ENCODE data around the gene SIK3.

SIK3 gene

DNA sequence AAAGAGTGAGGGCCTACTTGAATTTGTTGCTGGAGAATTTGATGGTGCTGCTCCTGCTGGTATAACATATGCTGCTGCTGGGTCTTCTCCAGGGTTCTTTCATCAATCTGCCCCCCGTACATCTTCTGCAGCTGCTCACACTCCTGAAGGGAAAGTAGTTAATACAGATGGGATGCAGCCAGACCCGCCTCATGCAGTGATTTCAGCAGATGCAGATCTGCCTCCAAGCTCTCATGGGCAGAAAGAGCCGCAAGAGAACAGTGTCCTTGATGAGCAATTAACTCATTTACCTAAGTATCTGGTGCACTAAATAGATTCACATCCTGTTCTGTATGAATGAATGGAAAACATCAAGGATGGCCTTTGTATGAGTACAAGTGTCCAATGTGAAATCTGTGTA lies 236.0 kb downstream of the SIK3 start:
- no peak for DNase-seq

- DNase-seq, result no peak
These were observed 236.7 kb downstream of the SIK3 start for GRCh38 chr11:116861539-116861938.

DNA sequence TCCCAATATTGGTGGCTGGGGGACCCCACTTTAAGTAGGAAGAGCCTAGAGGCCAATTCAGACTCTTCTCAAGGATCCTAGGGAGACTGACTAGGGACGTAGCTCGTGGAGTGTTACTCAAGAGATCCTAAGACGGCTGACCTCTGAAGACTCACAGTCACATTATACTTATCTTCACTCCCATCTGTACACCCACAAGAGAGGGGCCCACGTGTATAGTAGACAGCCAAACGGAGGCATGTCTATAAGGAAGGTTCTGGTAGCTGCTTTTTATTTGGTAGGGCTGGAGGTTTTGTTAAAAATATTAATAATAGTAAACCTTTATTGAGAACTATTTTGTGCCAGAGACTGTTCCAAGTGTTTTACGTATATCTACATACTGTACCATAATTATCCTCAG lies 237.9 kb downstream of the SIK3 start:
- DNase-seq, result no peak

DNA sequence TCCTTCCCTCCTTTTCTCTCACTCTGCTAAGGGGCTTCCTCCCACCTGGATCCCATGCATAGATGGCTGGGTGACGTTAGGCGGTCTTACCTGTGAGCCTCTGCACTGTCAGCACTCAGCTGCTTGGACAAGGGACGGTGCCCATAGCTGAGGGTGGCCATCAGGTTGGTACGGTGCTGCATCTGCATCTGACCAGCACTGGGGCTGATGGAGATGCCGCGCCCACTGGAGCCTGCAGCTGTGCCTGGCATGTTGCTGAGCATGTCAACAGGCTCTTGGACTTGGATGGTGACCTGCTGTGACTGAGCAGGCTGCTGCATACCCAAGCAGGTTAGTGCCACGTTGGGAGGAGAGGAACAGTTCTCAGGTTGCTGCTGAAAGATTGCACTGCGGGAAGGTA lies 239.1 kb downstream of the SIK3 start:
- no peak for DNase-seq

- no peak for DNase-seq
These were observed 240.3 kb downstream of the SIK3 start for GRCh38 chr11:116857936-116858335.

- no peak for DNase-seq
These were observed 240.9 kb downstream of the SIK3 start for GRCh38 chr11:116857316-116857715.

DNA sequence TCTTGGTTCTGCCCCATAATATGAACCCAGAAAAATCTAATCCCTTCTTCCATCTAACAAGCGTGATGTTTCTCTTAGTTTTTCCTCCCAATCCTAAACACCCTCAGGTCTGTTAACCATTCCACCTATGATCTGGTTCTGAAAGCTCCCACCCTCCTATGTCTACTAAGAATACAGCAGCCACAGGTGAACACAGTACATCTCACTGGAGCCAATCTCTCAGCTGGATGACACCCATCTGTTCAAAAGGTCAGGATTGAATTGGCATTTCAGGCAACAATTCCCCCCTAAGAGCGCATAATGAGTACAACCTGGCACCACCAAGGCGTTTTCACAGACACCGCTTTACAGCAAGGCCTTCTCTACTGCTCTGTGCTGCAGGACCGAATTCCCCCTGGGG lies 241.8 kb downstream of the SIK3 start:
- DNase-seq, result no peak

GRCh38 chr11:116855413-116855812 lies 242.8 kb downstream of the SIK3 start:
- DNase-seq, result no peak

DNA sequence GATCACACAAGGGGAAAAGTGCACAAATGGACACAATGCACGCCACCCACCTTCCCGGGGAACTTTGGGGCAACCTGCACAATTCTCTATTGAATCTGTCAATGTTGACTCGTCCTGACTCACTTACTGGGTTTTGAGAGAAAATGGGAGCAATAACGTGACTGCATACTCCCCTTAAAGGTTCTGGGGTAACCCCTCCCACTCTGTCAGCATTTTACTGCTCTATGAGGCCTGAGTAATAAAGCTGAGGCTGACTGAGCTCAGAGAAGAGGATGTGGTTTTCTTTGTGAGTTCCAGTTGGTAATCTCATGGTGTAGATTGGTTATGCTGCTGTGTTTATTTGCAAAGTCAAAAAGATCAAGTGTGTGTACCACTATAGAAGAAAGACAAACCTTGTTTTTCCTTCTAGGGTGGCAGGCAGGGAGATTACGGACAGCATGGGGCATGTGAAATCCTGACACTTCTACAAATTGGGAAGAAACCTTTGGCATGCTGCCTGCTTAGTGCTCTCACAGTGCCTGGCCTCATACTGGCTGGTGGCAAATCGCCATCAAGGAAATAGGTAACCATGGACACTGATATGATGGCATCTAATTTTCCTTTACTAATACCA lies 244.7 kb downstream of the SIK3 start:
- DNase-seq, result peak; percentile 82 to 95 (median 87)

DNA sequence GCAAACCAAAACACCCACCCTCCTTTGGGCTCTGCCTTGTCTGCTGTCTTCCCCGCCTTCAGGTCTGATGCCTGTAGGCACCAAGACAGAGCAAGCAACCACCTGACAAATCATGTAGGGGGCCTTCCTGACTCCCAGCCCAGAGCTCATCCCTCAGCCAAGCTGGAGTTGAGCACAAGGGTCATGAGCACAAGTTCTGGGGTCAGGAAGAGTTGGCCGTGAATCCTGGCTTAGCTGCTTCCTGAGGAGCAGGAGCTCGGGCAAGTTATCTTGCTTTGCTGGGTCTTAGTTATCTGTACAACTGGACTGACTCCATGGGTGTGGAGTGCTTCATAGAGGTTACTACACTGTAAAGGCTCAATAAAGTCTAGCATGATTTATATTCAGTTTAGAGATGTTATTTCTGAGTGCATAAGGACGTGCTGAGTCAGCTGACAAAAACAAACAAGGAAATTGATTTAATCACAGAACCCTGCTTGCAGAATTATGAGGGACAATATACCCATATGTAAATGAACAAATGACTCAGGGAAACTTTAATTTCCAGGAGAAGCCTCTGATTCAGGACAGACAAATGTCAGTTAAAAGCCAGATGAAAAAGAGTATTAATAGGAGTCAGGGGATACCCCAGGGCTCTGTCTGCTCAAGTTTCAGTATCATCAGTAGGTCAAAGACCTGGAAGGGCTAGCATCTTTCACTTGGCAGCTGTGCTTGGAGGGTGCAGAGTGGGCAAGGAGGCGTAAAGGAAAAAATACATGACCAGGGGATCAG lies 245.8 kb downstream of the SIK3 start:
- DNase-seq, result peak; percentile 27 to 37 (median 33)

GRCh38 chr11:116851626-116852025 lies 246.6 kb downstream of the SIK3 start:
- peak; percentile 79 to 91 (median 85) for DNase-seq

DNA sequence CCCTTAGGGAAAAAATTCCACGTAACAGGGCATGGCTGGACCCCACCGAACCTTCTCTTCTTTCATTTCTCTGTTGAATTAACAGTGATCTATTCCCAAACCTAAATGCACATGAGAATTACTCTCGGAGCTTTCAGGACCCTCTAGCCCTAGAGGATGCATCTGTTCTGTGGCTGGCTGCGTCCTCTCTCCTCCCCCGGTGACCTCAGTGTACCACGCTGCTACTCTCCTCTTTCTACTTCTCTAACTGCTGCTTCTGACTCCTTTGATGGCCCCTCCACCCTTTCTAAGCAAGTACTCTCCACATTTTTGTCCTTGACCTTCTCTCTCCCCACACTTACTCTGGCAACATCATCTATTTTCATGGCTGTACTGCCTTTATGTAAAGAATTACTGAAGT lies 248.7 kb downstream of the SIK3 start:
- no peak for DNase-seq

DNA sequence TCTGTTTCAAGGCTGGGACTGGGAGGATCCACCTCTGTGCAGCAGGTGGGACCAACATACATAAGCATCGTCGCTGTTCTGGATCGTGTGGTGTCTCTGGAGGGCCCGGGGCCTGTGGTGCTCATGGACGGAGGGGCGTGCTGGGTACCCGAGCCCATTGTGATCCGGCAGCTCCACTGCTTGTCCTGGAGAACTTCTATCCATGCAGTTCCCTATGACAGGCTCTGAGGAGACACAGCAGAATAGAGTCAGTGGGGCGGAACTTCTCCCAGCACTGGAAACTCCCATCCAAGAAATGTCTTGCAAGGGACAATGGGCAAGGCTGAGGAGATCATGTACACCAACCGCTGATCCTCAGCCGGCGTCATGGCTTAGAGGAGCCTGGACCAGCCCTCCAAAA lies 249.2 kb downstream of the SIK3 start:
- no peak for DNase-seq

GRCh38 chr11:116847612-116848011 lies 250.6 kb downstream of the SIK3 start:
- DNase-seq, result no peak

GRCh38 chr11:116844722-116845121 lies 253.5 kb downstream of the SIK3 start:
- no peak for DNase-seq

- no peak for DNase-seq
These were observed 254.6 kb downstream of the SIK3 start for GRCh38 chr11:116843661-116844060.

DNA sequence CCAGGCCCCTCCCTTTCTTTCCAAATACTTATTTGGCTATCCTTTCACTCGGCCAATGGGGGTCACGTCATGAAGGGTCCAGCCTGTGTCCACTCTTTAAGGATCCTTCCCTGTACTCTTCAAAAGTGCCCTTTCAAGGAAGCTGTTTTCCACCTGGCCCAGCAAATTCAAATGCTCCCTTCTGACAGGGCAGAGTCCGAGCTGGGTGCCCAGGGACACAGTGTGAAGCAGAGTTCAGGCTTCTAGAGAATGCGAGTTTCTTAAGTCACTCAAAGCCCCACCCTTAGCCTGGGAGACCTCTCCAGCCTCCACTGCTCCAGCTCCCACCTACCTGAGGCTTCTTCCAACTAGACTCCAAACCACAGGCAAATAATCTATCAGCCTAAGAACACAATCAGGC lies 255.3 kb downstream of the SIK3 start:
- no peak for DNase-seq

DNA sequence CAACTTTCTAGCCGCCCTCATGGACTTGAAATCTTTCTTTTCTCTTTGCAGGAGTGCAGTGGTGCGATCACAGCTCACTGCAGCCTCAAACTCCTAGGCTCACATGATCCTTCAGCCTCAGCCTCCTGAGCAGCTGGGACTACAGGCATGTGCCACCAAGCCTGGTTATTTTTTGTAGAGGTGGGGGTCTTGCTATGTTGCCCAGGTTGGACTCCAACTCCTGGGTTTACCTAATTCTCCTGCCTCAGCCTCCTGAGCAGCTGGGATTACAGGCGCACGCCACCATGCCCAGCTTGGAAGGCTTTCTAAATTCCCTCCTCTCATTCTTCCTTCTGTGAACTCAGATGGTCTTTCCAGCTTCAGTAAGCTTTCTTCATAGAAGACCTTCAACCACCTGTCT lies 256.1 kb downstream of the SIK3 start:
- DNase-seq, result no peak

- no peak for DNase-seq
These were observed 257.4 kb downstream of the SIK3 start for GRCh38 chr11:116840746-116841296.

- DNase-seq, result peak in 1 of 4 experiments; percentile 17
These were observed 257.9 kb downstream of the SIK3 start for GRCh38 chr11:116840224-116840745.

GRCh38 chr11:116838321-116839084 lies 259.7 kb downstream of the SIK3 start:
- DNase-seq, result no peak

GRCh38 chr11:116837231-116838091 lies 260.8 kb downstream of the SIK3 start, which contains the start of gene APOA1:
APOA1 (minus strand) TSS chr11:116837622; CDS start chr11:116837387, 235 bp downstream.
- no peak for DNase-seq
